ENCODE results near the gene PIGB.

The PIGB gene

GRCh38 chr15:55327387-55327786 lies 8.4 kb downstream of the PIGB start:
- TF ChIP-seq ZNF8 (CRISPR knock-in tag; IDR thresholded peaks at IDR 0.05) (no peak), ZNF70 (CRISPR knock-in tag; IDR thresholded peaks at IDR 0.05) (no peak), OSR1 (CRISPR knock-in tag; IDR thresholded peaks at IDR 0.05) (no peak), BACH2 (CRISPR knock-in tag; IDR thresholded peaks at IDR 0.05; ENCODE audit: borderline replicate concordance) (no peak), ZC3H10 (CRISPR knock-in tag; IDR thresholded peaks at IDR 0.05) (no peak)
- no peak for ATAC-seq

- TF ChIP-seq PPARA (CRISPR knock-in tag; IDR thresholded peaks at IDR 0.05; ENCODE audit: borderline replicate concordance) (no peak), POU6F1 (CRISPR knock-in tag; IDR thresholded peaks at IDR 0.05; ENCODE audit: borderline replicate concordance, low read depth) (no peak), SNAI2 (CRISPR knock-in tag; IDR thresholded peaks at IDR 0.05) (no peak), ZFP3 (CRISPR knock-in tag; IDR thresholded peaks at IDR 0.05) (no peak), TSHZ2 (CRISPR knock-in tag; IDR thresholded peaks at IDR 0.05) (no peak), ZFP30 (CRISPR knock-in tag; IDR thresholded peaks at IDR 0.05) (no peak), PATZ1 (CRISPR knock-in tag; IDR thresholded peaks at IDR 0.05; ENCODE audit: borderline replicate concordance) (no peak), GLIS3 (CRISPR knock-in tag; IDR thresholded peaks at IDR 0.05) (no peak)
- no peak for ATAC-seq
These were observed 15.3 kb downstream of the PIGB start for GRCh38 chr15:55334371-55334770.

- TF ChIP-seq CSDC2 (CRISPR knock-in tag; IDR thresholded peaks at IDR 0.05) (no peak), ARNTL (CRISPR knock-in tag; IDR thresholded peaks at IDR 0.05; ENCODE audit: borderline replicate concordance, low read depth) (no peak), BACH2 (CRISPR knock-in tag; IDR thresholded peaks at IDR 0.05; ENCODE audit: borderline replicate concordance) (no peak), ZFP30 (CRISPR knock-in tag; IDR thresholded peaks at IDR 0.05) (no peak), ZNF8 (CRISPR knock-in tag; IDR thresholded peaks at IDR 0.05) (no peak), OSR1 (CRISPR knock-in tag; IDR thresholded peaks at IDR 0.05) (no peak), GLIS3 (CRISPR knock-in tag; IDR thresholded peaks at IDR 0.05) (no peak), ZFP3 (CRISPR knock-in tag; IDR thresholded peaks at IDR 0.05) (no peak), RARB (CRISPR knock-in tag; IDR thresholded peaks at IDR 0.05) (no peak), ZNF70 (CRISPR knock-in tag; IDR thresholded peaks at IDR 0.05) (no peak), ZC3H10 (CRISPR knock-in tag; IDR thresholded peaks at IDR 0.05) (no peak), ZNF565 (CRISPR knock-in tag; conservative IDR thresholded peaks at IDR 0.05; ENCODE audit: low read depth) (no peak), ISL1 (CRISPR knock-in tag; IDR thresholded peaks at IDR 0.05) (no peak), TOX (CRISPR knock-in tag; IDR thresholded peaks at IDR 0.05; ENCODE audit: borderline replicate concordance) (no peak), TSHZ2 (CRISPR knock-in tag; IDR thresholded peaks at IDR 0.05) (no peak)
- TF ChIP-seq, protein P1, sequence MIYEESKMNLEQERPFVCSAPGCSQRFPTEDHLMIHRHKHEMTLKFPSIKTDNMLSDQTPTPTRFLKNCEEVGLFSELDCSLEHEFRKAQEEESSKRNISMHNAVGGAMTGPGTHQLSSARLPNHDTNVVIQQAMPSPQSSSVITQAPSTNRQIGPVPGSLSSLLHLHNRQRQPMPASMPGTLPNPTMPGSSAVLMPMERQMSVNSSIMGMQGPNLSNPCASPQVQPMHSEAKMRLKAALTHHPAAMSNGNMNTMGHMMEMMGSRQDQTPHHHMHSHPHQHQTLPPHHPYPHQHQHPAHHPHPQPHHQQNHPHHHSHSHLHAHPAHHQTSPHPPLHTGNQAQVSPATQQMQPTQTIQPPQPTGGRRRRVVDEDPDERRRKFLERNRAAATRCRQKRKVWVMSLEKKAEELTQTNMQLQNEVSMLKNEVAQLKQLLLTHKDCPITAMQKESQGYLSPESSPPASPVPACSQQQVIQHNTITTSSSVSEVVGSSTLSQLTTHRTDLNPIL (CRISPR knock-in tag; IDR thresholded peaks at IDR 0.05; ENCODE audit: low read depth): no peak
- ATAC-seq: no peak
These were observed 16.0 kb downstream of the PIGB start for GRCh38 chr15:55334997-55335396.

Measured in SK-N-SH treated with all-trans-retinoic acid at 6 μM for 48 hours (cell line).